Stimulated activated CD4-positive, alpha-beta T cell treated with anti-CD3 and anti-CD28 coated beads, TNF-alpha, amount 100 ng/mL, for 48 hours (primary cell): ENCODE results near the gene BTBD10.
A peak's percentile ranks its signal among the peaks of the same experiment; 100 is the strongest.

Experiments
- DNase-seq, 3 donors: peaks; one replicate each; pipeline ENCODE4 v3.0.0-alpha.2; 2020; ENCODE audit warnings: low read depth in 3 of 3

The BTBD10 gene

DNA sequence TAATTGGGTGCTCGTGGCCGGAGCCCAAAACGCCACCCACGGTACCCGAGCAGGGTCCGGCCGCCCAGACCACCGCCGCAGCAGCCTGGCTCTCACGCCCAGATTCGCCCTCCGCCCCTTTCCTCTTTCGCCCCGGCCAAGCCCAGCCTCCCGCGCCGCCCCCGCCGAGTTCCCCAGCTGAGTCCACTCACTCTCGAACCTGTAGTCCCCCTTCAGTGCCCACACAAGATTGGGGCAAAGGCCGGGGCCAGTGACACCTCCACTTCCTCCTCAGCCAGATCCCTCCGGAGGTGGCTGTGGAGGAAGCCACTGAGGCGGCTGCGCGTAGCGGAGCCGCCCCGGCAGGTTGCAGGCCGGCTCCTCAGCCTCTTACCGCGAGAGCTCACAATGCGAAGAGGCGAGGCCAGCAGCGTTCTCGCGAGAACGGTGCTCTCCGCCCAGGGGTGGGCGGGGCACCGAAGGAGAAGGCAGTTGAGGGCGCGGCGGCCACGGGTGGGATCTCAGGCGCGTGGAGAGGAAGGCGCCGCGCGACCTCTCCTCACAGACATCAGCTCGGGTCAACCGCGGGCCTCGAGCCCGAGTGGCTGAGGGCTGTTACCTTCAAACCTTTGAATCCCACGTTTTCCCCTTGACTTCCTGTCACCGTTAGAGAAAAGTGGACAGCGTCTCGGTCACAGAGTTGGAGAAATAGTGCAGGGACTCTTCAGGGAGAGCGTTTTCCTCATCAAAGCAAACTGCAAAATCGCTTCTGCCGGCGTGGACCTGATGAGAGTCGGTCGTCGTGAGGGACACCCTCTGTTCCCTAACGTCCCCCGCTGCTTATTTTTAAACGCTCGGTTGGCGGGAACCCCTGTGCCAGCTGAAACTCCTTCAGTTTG lies at the start of gene BTBD10:
Gene BTBD10 (minus strand): TSS at position 322 of the 878 bp plus-strand sequence. CDS start 18,098 bp downstream, outside the sequence.
- DNase-seq: peak; percentile 79 to 88 (median 87)

DNA sequence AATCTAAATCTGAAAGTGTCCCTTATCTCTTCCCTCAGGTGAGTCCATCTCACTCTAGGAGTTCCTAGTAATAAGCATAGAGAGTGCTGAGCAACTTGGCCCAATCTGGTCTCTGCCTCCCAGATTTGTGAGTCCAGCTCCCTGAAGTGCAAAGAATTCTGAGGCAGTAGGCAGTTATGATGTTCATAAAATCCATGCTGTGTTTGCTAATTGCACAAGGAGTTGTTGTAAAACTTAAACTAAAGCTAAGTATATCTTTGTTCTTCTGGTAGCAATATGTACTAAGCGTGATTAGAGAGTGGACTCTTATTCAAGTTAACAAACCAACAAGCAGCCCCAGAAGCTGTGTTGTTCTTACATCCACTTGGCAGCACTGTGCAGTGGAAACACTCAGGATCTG lies 40.4 kb upstream of the BTBD10 start:
- no peak for DNase-seq

DNA sequence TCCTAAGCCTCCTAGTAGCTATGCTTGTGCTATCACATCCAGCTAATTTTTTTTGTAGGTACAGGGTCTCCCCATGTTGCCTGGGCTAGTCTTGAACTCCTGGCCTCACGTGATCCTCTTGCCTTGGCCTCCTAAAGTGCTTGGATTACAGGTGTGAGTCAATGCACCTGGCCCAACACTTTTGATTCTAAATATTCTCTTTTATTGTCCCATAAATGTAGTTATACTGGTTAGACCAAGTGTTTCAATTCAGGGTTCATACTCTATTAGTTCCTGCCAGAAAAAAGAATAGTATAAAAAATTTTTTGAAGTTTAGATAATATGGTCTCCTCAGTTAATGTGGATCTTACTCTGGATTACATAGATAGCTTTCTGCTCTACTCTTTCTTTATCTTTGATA lies 39.5 kb upstream of the BTBD10 start:
- DNase-seq: no peak

DNA sequence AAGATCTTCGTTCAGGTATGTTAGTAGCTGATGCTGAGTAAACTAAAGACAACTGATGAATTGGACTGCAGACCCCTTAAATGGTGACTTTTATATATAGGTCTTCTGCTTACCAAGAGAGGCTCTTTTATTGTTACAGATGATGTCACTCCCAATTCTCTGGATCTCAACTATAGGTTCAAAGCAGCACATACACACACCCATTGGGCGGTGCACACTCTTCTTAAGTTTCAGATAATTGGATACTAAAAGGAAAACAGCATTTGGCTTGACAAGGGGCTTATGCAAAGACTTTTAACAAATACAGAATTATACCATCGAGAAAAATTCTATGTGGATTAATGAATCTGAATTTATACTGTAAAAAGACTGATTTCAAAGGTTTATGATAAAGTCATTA lies 32.9 kb upstream of the BTBD10 start, which contains the start of gene PTH:
Gene PTH (minus strand): TSS at position 69 of the 400 bp plus-strand sequence. CDS start 3,142 bp downstream, outside the sequence.
- DNase-seq: no peak

DNA sequence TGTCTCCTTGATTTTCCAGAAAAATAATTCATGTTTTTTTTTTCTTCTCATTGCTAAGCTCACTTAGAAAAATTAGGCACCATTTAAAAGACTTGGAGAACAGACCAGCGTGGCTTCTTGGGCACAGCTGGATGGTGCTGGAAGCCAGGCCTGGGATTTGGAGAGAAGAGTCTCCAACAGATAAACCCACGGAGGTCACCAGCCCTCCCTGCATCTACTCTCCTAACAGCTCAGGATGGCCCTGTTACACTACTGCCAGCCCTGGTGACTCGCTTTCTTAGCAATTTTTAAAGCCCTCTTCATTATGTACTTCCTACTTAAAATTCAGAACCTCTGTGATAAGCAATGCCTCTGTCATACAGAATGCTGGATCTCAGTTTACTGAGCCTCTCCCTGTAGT lies 31.0 kb upstream of the BTBD10 start:
- no peak for DNase-seq

DNA sequence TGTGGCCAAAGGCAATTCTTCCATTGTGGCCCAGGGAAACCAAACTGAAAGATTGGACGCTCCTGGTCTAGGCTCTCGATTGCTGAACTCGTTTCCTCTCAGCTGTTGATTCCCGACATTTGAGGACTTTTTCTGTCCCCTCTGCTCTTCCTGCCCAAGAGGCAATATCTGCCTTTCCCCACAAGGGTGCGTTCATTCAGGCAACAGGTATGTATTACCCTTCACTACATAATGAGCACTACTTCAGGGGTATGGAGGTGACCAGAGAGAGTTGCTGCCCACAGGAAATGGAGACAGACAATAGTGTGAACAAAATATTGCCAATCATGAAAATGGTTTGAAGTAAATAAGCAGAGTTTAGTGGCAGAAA lies 24.6 kb upstream of the BTBD10 start:
- DNase-seq: no peak

DNA sequence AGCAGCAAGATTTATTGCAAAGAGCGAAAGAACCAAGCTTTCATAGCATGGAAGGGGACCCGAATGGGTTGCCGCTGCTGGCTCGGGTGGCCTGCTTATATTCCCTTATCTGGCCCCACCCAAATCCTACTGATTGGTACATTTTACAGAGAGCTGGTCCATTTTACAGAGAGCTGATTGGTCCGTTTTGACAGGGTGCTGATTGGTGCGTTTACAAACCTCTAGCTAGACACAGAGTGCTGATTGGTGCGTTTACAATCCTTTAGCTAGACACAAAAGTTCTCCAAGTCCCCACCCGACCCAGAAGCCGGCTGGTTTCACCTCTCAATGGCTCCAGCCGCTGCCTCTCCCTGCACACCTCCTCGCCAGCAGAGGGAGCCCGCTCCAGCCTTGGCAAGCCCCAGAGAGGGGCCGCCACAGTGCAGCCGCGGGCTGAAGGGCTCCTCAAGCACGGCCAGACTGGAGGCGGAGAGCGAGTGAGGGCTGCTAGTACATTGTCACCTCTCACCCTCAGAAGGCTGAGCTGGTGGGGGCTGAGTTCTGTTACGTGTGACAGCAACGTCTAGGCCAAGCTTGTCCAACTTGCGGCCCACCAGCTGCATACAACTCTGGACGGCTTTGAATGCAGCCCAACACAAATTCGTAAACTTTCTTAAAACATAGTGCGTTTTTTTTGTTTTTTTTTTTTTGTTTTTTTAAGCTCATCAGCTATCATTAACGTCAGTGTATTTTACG lies 24.1 kb upstream of the BTBD10 start:
- DNase-seq: peak; percentile 26 to 54 (median 48)

DNA sequence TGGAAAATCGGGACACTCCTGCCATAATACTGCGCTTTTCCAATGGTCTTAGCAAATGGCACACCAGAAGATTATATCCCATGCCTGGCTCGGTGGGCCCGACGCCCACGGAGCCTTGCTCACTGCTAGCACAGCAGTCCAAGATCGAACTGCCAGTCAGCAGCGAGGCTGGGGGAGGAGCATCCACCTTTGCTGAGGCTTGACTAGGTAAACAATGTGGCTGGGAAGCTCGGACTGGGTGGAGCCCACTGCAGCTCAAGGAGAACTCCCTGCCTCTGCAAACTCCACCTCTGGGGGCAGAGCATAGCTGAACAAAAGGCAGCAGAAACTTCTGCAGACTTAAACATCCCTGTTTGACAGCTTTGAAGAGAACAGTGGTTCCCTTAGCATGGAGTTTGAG lies 17.2 kb upstream of the BTBD10 start:
- no peak for DNase-seq

DNA sequence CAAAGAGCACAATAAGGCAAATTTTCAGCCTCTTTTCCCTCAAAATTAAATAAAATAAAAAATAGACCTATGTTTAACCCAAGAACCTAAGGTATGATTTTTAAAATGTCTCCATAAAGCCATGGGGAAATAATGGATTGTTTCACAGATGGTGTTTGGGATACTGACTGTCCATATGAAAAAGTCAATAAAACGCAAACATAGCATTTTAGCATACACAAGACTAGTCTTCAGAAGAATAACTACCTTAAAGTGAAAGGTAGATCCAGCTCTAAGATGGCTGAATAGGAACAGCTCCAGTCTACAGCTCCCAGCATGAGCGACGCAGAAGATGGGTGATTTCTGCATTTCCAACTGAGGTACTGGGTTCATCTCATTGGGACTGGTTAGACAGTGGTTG lies 16.7 kb upstream of the BTBD10 start:
- DNase-seq: no peak

DNA sequence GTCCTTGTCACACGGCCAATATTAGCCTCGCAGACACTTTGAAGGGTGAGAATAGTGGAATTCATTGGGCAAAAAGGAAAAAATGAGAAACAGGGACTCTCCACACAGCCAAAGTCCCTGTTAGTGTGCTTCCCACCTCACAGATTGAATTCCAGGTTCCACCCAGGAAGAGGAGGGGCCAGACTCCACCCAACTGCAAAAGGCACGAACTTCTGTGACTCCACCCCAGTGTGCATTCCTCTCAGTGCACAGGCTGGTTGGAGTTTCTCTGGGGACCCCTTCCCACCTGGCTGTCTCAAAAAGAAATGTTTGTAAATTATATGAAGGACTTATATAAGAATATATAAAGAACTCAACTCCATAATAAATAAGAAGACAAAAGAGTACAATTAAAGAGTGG lies 12.1 kb upstream of the BTBD10 start:
- no peak for DNase-seq

DNA sequence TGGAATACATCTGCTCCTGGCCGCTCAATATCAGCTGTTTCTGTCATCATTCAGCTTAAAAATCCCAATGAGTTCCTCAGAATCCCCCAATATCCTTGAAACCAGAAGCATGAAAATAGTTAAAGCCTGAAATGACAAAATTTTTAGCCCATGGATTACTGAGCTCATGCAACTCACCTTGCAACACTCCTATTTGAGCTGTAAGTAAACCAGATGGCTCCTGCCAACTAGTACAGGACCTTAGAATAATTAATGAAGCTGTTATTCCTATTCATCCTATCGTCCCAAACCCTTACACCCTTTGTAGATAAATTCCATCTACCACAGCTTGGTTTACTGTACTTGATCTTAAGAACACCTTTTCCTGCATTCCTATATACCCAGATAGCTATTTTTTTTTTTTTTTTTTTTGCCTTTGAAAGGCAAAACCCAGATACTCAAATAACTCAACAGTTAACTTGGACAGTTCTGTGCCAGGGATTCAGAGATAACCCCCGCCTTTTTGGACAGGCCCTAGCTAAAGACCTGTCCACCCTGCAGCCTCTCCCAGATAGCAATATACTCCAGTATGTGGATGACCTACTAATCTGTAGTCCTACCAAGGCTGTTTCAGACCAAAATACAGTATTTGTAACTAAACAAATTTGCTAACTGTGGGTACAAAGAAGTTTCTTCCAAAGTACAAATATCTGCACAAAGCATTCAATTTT lies 10.1 kb upstream of the BTBD10 start:
- DNase-seq: no peak

DNA sequence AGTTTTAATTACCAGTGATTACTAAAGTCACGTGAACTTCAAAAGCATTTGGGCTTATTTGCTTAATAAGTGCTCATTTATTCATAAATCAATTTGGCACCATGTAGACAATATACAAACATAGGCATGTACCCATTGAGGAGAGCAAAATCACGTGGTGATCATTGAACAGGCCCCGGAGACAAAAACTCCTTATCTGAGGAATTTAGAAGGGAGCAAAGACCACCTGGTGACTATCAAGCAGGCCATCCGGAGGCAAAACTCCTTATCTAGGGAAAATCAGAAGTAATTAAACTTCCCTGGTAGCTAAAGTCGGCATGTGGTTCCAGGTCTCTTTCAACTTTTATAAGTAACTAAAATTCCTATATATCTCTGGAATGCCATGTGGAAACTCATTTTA lies 5.7 kb upstream of the BTBD10 start:
- no peak for DNase-seq

DNA sequence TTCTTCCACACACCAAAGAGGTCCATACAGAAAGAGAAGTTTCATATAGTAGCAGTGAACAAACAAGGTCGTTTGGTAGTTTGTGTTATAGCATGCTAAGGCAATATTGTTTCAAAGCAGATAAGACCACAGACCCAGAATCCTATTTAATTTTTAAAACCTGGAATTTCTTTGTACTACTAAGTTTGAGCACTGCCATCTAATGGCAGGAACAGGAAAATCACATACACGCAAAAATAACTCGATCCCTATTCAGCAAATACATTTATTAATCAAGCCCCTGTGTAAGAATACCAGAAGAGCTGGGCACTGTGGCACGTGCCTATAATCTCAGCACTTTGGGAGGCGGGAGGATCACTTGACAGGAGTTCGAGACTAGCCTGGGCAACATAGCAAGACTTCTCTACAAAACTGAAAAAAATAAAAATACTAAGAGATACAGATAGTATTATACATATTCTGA lies 2.9 kb upstream of the BTBD10 start:
- no peak for DNase-seq

DNA sequence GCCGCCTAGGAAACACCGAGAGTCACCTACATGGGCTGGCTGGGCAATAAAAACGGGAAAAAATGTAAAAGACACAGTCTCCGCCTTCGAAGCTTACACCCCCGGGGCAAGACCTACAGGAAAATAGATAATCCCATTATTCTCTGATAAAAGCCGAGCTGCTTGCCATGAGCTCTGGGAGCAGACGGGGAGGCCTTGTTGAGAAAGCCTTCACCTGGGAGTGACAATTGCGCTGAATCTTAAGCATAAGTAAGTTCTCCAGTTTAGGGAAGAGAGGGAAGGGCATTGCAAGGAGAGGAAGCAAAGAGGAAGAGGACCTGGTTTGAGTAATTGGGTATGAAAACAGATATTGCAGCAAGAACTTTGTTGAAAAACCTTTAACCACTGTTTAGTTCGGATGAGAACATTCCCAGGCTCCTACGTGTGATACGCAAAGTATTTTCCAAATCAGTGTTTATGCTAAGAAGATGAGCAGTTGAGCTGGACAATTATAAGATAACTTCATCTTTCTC lies 813 bp upstream of the BTBD10 start:
- DNase-seq: no peak

DNA sequence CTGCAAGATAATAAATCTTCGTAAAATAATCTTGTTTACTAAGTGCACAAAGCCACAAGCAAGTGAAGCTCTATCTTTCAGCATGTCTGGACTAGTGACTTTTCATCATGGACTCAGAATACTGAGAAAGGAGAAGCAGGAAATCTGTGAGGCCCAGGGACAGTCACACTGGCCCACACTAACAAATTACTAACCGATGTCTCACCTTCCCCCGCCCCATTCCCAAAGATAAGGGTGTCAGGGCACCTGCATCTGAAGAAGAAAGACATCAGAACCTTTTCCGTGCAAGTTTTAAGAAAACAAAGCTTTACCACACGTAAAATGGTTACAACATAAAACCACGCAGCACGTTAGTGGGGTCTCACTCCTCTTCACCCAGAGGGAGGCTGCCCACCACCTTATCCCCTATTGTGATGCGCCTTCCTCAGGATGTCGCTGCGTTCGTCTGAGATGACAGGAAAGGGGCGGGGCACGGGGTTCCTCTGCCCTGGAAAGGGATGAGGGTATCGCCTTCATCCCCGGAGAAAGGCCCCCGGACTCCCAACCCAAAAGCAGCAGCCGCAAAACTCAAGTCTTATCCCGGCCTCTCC lies 616 bp downstream of the BTBD10 start:
- DNase-seq: peak; percentile 24 to 61 (median 37)

DNA sequence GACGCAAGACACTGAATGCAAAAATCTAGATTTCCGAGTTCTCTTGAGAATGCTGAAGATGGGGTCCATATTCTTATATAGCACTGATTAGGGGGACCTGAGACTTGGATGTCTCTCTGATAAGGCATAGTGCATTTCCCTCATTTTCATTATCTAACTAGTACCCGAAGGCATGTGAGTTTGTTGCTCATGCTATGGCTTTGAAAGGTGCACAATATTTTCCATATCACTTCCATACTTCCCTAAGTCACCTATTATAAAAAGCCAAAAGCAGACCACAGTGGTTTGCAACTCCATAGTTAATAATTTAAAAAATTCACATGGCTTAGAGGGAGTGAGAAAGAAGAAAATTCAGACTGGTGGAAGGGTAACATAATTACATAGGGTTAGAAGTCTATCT lies 1.7 kb downstream of the BTBD10 start:
- no peak for DNase-seq

DNA sequence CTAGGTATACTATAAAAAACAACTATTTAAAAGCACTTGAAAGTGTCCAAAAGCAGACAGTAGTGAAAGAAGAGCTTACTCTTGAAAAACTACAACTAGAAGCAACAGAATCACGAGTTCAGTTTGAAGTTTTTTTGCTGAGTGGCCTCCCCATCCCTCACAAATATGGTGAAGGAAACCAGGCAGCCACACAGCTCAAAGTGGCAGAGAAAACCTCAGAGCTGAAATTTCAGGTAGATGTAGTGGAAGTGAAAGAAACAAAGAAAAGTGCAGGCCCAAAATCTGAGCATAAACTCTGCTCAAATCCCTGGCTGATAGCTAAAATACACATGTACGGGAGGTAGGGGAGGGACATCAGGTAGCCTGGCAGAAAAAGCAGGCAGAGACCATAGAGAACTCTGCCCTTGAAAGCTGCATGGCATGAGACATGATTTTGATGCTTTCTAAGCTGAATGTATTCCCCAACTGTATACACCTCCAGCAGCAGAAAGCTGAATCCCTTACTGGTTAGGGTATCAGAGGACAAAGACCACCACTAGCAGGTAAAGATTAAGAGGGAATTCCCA lies 12.1 kb downstream of the BTBD10 start:
- no peak for DNase-seq

DNA sequence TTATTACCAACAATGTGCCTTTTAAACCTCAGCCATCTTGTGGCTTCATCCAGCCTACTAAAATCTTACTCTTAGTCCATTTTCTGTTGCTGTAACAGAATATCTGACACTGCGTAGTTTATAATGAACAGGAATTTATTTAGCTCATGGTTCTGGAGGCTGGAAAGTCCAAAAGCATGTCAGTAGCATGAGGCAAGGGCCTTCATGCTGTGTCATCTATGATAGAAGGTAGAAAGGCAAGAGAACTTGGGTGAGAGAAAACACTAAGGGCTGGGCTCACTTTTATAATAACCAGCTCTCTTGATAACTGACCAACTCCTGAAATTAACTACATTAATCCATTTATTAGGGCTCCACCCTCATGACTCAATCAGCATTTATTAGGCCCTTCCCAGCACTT lies 13.5 kb downstream of the BTBD10 start:
- DNase-seq: no peak

DNA sequence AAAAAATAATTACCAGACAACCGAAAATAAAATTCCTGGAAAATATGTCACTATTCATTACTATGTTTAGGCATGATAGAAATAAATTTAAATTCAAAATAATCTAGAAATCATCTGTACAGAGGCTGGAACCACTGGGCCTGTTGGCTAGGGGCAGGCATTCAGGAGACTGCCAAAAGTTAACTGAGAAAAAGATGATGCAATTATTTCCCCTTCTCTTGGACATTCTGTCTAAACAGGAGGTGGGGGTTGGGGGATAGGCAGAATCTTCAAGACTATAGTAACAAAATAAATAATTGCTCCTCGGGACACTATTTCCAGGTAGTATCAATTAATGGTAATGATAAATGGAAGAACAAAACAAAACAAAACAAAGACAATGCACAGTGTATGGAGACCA lies 14.1 kb downstream of the BTBD10 start:
- DNase-seq: no peak

DNA sequence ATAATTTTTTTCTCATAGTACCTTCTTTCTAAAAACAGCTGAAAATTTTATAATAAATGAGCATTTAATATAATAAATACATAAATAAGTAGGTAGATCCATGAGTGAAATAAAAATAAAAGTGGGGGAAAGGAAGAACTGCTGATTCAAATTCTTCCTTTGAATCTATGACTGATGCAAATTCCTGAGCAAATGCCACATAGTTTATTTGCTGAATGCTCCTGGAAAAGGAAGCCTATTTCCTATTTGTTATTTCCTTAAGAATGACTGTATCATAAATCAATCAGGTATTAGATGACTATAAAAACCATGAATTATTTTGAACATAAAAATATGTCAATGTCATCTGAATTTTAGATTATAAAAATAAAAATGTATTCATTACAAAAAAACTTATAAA lies 16.6 kb downstream of the BTBD10 start:
- no peak for DNase-seq

DNA sequence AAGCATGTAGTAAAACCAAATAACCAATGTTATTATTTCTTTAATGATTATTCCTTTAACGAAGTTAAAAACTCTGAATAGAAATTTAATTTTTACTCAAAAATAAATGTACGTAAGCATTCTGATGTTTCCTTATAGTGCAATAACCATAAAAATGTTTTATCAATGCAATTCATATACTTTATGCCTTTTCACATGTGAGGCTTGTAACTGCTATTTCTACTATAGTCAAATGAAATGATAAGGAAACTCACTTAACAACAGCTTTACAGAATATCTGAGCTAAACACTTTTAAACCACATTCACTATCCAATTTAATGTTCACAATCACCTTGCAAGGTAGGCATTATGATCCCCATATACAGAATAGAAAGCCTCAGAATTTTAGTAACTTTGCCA lies 17.4 kb downstream of the BTBD10 start:
- no peak for DNase-seq
